Muscle of arm (tissue), 12 donors: Measurements from ENCODE around the gene OSBPL10. TPM values are rescaled to one million over a fixed set of nuclear protein-coding genes. Genes with fewer than 3 reads are reported as not detected.
"Not testable (repeated sequence)": the region's sequence is repeated elsewhere in the genome, so short reads cannot be mapped to it uniquely, and the experiment has no call there.

ENCODE experiments used
- DNase-seq: peaks from one replicate; pipeline ENCODE4 v3.0.0-alpha.2; 2013
- polyA plus RNA-seq, 12 donors: library from polyadenylated mRNA; unstranded; fragments of 120-200 nt; gene quantifications; one replicate each; pipeline ENCODE4 v1.2.1, GENCODE V29; 2013; ENCODE audit not compliant: insufficient read length in 12 of 12

OSBPL10 gene
- polyA plus RNA-seq, 12 donors: 5.8 to 21.4 (median 11.3) TPM; not detected in 1

GRCh38 chr3:31993843-31994242 lies 12.8 kb upstream of the OSBPL10 start:
- DNase-seq: no peak

- not testable (repeated sequence) for DNase-seq
Measured at GRCh38 chr3:31992995-31993394, 11.9 kb upstream of the OSBPL10 start.

- DNase-seq: no peak
Measured at GRCh38 chr3:31988271-31988670, 7.2 kb upstream of the OSBPL10 start.

GRCh38 chr3:31985831-31986230 lies 4.8 kb upstream of the OSBPL10 start:
- DNase-seq: no peak

GRCh38 chr3:31984321-31984720 lies 3.3 kb upstream of the OSBPL10 start:
- DNase-seq: no peak

GRCh38 chr3:31980530-31981205 lies 394 bp downstream of the OSBPL10 start:
- peak; percentile 52 for DNase-seq

GRCh38 chr3:31979001-31979697 lies 1.9 kb downstream of the OSBPL10 start:
- DNase-seq: no peak

GRCh38 chr3:31978553-31978952 lies 2.5 kb downstream of the OSBPL10 start:
- DNase-seq: no peak

GRCh38 chr3:31977736-31978135 lies 3.3 kb downstream of the OSBPL10 start:
- DNase-seq: no peak

GRCh38 chr3:31976302-31976701 lies 4.8 kb downstream of the OSBPL10 start:
- DNase-seq: no peak

- DNase-seq: peak; percentile 75
Measured at GRCh38 chr3:31974964-31975363, 6.1 kb downstream of the OSBPL10 start.

GRCh38 chr3:31974471-31974870 lies 6.6 kb downstream of the OSBPL10 start:
- no peak for DNase-seq

GRCh38 chr3:31973837-31974236 lies 7.2 kb downstream of the OSBPL10 start:
- no peak for DNase-seq

- DNase-seq: no peak
Measured at GRCh38 chr3:31973081-31973480, 8.0 kb downstream of the OSBPL10 start.

- DNase-seq: no peak
Measured at GRCh38 chr3:31971607-31972006, 9.5 kb downstream of the OSBPL10 start.

GRCh38 chr3:31968927-31969418 lies 12.1 kb downstream of the OSBPL10 start:
- peak; percentile 62 for DNase-seq

- DNase-seq: no peak
Measured at GRCh38 chr3:31968369-31968926, 12.6 kb downstream of the OSBPL10 start.

- DNase-seq: no peak
Measured at GRCh38 chr3:31967592-31967991, 13.5 kb downstream of the OSBPL10 start.

GRCh38 chr3:31966978-31967591 lies 14.0 kb downstream of the OSBPL10 start:
- no peak for DNase-seq

GRCh38 chr3:31962801-31963205 lies 18.3 kb downstream of the OSBPL10 start:
- no peak for DNase-seq

GRCh38 chr3:31960793-31961431 lies 20.1 kb downstream of the OSBPL10 start:
- DNase-seq: no peak
